ENCODE results near the gene XPOT.

DNA sequence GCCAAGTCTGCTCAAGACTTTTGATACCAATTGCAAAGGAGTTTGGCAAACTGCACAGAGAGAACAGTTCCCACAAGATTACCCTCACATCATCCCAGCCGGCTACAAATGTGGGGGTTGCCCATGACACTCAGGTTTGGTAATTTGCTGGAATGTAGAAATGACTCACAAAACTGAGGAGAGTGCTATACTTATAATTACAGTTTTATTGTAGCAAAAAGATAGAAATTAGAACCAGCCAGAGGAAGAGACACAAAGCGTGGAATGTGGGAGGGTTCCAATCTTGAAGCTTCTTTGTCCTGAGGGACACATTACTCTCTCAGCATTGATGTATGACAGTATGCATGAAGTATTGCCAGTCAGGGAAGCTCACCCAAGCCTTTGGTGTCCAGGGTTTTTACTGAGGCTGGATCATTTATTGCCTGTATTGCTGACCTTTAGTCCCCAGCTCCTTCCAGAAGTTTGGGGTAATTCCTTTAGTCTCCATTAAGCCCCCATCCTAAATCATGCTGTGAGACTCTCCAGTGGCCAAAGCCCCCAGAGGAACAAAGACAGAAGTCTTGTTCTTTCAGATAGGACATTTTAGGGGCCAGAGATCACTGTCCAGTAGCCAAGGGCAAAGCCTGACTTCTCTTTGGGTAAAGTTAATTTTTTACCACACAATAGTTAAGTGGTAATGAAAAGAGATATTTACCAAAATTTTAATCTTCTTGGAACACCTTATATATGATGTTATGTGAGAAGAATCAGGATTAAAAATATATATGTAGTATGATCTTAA, 57.6 kb downstream of the XPOT start:
- TF ChIP-seq, protein P1, sequence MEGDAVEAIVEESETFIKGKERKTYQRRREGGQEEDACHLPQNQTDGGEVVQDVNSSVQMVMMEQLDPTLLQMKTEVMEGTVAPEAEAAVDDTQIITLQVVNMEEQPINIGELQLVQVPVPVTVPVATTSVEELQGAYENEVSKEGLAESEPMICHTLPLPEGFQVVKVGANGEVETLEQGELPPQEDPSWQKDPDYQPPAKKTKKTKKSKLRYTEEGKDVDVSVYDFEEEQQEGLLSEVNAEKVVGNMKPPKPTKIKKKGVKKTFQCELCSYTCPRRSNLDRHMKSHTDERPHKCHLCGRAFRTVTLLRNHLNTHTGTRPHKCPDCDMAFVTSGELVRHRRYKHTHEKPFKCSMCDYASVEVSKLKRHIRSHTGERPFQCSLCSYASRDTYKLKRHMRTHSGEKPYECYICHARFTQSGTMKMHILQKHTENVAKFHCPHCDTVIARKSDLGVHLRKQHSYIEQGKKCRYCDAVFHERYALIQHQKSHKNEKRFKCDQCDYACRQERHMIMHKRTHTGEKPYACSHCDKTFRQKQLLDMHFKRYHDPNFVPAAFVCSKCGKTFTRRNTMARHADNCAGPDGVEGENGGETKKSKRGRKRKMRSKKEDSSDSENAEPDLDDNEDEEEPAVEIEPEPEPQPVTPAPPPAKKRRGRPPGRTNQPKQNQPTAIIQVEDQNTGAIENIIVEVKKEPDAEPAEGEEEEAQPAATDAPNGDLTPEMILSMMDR (IDR thresholded peaks at IDR 0.05; ENCODE audit: low read length) = no peak
- no peak for TF ChIP-seq EZH2 (IDR thresholded peaks at IDR 0.05; ENCODE audit: borderline replicate concordance, low read length)

All from OCI-LY1 (cell line).